ENCODE data around the gene ATP11B.
"Not testable (repeated sequence)": the region's sequence is repeated elsewhere in the genome, so short reads cannot be mapped to it uniquely, and the experiment has no call there.

ATP11B gene

DNA sequence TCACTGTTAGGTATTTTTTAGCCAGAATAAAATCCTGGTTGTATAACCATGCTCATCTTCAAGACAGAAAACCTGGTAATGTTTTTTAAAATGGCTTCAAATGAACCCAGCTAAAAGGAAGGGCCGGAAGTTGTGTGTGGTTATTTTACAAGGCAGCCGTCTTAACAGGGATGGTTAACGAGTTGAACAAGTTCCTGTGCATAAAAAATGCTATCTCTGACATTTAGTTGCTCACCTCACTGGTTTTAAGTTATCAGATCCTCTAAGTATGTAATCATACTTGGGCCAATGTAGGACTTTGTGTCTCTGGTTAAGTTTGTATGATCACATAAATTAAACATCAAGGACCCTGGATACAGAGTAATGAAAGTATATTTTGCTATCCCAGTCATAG is 2.1 kb downstream of the ATP11B start:
- peak; percentile 28 to 43 for DNase-seq

DNA sequence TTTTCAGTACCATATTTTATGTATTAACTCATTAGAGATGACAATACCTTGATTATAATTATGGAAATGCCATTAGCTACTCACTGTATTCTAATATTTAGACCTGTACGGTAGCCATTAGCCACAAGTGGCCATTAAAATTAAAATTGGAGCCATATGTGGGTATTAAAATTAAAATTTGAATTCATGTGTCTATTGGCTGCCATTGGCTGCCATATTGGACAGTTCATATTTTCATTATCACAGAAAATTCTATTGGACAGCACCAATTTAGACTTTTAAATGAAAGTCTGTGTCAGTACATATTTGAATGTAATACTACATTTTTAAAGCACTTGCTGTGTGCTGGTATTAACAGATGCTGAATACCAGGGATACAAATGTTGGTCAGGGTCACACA is 3.0 kb downstream of the ATP11B start:
- DNase-seq = no peak

DNA sequence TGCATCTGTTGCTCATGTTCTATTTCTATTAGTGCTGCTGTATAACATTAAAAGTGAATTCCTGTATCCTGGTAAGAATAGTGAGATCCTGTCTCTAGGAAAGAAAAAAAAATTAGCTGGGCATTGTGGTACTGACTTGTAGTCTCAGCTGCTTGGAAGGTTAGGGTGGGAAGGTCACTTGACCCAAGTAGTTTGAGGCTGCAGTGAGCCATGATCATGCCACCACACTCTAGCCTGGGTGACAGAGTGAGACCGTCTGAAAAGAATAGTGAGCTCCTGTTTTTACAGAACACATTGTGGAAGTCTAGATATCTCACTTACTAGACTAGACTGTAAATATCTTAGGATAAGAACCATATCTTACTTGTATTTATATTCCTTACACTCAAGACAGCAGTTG is 4.6 kb downstream of the ATP11B start:
- DNase-seq = peak in 1 of 2 donors; percentile 29

DNA sequence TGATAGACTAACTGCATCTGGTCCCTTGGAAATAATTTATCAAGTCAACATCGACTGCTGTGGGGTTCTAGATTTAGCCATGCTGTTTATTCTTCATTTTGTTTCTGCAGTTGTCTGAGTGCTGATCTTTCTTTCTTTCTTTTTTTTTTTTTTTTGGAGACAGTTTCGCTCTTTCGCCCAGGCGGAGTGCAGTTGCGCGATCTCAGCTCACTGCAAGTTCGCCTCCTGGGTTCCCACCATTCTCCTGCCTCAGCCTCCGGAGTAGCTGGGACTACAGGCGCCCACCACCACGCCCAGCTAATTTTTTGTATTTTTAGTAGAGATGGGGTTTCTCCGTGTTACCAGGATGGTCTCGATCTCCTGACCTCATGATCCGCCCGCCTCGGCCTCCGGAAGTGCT is 5.8 kb downstream of the ATP11B start:
- not testable (repeated sequence) for DNase-seq

DNA sequence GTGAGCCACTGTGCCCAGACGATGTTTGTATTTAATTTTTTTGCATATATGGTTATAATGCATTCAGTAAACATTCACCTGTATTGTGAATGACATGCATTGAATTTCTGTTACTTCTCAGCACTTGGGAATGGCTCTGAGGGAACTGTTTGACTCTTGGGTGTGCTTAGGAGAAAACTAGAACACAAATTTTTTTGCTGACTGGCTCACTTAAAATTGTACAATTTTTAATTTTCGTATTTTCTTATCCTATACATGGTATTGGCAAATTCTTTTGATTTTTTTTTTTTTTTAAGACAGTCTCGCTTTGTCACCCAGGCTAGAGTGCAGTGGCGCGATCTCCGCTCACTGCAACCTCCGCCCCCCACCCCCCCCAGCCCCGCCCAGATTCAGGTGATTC is 7.2 kb downstream of the ATP11B start:
- DNase-seq = no peak

DNA sequence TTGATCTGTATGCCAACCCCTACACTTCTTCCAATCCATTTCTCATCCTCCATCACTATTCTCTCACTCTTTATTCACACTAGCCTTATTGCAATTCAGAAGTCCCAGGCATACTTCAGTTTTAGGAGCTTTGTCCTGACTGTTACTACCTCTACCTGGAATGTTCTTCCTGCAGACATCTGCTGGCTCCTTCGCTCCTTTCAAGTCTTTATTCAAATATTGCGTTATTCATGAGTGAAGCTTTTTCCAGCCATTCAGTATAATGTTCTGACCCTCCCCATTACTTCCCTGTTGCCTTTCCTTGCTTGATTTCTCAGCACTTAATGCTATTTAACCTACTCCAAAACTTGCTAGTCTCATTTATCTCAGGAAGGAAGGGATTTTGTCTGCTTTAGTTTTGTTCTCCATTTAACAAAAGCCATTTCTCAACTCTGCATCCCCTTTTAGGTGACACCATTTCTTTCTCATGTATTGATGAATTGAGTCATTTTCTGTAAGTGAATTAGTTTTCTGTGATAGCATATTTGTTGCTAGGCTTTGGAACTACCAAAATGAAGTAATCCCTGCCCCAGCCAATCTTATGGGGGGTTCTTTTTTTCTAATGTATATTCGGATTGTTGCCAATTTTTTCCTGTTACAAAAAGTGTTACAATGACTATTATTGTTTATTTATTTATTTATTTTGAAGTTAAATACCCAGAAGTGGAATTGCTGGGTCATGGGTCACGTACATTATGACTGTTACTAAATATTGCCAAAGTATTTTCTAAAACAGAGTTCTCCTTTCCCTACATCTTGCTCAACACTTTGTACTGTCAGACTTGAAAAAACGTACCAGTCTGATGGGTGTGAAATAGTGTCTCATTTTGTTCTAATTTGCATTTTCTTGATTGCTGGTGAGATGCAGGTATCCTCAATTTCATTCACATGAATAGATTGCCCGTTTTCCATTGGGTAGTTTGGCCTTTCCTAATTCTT is 9.4 kb downstream of the ATP11B start:
- DNase-seq = peak; percentile 82 to 90

DNA sequence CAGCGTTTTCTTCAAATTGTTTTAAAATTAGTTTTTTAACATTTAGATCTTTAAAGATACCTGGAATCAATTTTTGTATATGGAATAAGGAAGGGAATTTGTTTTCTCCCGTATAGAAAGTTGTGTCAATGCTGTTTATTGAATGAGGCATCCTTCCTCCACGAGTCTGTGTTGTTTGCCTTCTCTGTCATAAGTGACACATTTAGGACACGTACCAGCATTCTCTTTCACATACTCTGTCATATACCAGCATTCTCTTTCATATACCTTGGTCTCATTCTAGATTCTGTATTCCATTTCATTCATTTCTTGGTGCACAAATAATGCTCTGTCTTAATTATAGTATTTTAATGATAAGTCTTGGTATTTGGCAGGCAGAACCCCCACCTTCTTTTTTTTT is 10.3 kb downstream of the ATP11B start:
- no peak for DNase-seq

DNA sequence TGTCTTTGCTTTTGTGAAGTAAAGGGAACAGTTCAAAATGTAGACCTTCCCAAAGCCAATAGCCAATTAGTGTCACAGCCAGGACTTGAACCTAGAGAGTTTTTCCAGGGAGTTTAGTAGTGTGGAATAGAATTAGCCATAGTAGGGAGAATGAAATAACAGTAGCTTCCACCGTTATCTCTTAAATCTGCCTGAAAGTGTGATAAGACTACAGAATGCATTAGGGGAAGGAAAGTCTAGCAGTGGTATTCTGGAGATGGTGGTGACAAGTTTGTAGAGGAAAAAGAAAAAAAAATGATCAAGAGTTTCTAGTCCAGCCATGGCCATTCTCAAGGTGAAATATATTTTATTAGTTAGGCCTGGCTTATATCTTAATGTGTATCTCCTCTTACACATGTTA is 13.8 kb downstream of the ATP11B start:
- DNase-seq = no peak

DNA sequence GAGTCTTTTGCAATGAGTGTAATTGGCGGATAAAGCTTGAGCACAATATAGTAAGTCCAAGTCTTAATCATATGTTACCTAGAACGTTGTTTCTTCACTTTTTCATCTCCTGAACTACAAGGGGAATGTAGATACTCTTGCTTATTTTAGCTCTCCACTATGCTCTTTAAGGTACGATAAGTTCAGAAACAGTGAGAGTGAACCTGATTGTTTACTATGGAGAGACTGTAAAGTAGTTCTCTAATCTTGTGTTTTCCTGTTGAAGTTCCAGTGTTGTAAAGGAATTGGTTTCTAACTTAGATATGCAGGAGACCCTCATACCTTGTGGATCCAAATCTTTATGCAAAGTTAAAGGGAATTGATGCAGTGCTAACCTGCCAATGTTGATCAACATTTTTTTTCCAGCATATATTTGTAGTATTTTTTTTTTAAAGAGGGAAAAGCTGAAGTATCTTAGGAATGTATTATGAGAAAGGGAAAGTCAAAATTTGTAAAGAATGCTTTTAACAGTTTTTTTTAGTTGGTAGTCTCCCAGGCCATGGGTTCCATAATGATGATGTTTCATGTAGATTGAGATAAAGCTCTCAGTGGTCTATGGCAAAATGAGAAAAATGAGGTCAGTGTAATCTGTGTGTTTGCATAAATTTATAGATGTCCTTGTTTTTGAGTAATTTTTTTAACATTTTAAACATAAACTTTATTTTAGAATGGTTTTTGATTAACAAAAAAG is 14.9 kb downstream of the ATP11B start:
- DNase-seq = no peak

DNA sequence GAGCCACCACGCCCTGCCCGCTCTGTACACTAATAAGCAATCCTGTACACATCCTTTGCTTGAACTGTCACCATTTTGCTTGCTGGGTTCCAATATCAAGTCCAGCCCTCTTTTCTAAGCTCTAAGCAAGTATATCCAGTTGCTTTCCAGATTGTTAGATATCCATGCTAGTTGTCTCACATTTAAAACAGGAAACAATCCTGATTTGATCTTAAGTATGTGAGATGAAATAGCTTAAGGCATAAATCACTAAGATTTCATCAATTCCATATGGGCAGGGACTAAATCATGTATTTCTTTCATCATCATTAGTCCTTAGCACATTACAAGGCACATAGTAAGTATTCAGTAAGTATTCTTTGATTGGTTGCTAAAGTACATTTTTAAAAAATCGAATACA is 16.2 kb downstream of the ATP11B start:
- DNase-seq = no peak

DNA sequence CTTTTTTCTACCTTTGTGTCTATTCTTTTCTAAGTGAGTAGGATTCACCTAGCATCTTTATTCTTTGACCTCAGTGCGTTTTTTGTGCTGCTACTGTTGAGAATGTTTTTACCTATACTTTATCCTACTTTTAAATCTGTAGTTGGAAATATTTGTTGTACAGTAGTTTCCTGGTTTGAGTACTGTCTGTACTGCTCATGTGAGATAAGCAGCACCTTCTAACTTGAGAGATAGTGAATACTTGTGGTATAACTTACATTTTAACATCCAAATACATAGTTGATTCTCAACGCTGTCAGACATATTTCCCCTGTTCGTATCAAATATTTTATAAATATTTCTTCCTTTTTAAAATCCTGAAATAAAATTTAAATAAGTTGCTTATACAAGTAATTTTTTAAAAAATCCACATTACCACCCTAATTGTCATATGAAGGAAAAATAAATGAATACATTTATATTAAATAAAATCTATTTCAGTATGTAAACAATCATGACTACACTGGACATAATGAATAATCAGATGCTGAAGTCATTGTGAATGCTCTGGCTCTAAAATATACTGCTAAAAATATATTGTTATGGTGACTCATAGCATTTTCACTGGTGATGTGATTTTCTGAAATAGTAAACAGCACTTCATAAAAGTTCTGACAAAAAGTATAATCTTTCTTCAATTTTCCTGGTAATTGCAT is 17.4 kb downstream of the ATP11B start:
- peak in 1 of 2 donors; percentile 13 for DNase-seq

DNA sequence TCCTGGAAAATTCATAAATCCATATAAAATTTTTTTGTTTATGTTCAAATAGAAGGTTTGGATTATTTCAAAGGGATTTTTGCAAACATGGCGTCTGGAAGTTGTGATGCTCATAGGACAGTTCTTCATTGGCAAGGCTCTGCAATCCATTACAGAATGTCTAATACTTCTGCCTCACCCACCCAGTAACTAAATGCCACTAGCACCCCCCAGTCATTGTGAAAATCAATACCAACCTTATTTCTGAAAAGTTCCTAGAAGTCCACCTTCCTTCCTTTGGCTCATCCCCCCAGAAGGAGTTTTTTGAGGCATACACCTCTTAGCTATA is 17.9 kb downstream of the ATP11B start:
- DNase-seq = no peak

DNA sequence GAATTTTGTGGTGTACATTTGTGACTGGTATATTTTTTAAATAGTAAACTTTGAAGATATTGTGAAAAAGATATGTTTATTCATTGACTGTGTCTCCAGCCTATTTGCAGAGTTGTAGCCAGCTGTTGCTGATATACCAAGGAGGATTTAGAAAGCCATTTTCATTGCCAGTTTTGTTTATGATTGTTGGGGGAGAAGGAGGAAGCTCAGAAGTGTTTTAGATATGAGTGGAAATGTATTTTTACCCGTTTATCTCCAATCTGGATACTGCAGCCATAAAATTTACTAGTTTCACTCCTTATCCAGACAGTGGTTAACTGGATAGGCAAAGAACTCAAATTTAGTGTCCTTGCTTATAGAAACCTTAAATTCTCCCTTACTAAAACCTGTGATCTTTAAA is 18.8 kb downstream of the ATP11B start:
- DNase-seq = no peak

DNA sequence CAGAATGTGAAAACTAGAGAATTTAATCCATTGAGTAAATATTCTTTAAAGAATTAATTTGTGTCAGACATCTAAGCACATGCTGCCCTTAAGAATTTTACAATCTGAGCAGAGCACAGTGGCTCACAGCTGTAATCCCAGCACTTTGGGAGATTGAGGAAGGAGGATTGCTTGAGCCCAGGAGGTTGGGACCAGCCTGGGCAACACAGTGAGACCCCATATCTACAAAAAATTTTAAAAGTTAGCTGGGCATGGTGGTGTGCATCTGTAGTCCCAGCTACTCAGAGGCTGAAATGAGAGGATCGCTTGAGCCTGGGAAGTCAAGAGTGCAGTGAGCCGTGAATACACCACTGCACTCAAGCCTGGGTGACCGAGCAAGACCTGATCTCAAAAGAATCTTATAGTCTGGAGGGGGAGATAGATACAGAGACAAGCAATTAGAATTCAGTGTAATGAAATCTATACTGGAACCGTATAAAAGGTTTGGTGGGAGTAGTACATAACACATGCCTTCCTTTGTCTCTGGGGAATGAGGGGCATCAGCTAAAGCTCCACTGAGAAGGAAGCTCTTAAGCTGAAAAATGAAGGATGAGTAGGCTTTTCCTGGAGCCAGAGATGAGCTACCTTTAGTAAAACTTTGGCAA is 21.2 kb downstream of the ATP11B start:
- DNase-seq = no peak

DNA sequence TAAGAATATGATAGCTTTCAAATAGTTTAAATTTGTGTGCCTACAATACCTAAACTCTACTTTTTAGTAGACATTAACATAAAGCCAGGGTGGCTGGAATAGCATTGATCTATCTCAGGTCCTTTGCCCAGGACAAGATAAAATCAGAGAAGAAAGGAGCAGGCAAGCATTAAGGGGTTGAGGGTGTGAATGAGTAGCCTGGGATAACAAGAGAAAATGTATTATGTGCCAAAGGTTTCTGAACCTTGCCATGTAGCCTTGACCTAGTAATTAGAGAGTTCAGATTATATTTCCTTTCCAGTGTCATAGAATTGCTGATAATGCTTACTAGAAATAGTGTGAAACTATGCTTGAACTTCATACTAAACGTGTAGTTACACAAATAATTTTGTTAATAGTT is 22.9 kb downstream of the ATP11B start:
- DNase-seq = no peak

DNA sequence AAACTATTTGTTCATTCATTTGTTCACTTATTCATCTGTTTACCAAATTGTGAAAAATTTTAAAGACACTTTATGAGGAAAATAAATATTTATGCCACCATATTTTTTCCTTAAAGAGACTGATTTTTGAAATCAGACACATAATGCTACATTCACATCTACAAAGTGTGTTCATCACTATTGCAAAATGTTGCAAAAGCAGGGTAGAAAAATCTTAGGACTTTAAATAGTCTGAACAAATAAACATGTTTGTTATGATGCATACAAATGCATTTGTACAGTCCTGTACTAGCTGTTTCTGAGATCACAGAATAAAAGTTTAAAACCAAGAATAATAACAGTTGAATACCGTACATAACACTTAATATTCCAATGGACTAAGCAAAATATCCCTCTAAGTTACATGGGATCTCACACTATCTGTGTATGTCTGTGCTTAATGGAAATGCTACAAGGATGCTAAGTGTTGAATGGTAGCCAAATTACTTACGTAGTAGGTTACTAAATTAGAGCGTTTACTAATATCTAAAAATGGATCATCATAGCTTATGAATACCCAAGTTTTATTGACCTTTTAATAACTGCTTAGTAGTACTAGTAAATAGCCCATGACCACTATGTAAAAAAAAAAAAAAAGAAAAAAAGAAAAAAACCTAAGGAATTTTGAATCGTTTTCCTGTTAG is 25.1 kb downstream of the ATP11B start:
- no peak for DNase-seq

DNA sequence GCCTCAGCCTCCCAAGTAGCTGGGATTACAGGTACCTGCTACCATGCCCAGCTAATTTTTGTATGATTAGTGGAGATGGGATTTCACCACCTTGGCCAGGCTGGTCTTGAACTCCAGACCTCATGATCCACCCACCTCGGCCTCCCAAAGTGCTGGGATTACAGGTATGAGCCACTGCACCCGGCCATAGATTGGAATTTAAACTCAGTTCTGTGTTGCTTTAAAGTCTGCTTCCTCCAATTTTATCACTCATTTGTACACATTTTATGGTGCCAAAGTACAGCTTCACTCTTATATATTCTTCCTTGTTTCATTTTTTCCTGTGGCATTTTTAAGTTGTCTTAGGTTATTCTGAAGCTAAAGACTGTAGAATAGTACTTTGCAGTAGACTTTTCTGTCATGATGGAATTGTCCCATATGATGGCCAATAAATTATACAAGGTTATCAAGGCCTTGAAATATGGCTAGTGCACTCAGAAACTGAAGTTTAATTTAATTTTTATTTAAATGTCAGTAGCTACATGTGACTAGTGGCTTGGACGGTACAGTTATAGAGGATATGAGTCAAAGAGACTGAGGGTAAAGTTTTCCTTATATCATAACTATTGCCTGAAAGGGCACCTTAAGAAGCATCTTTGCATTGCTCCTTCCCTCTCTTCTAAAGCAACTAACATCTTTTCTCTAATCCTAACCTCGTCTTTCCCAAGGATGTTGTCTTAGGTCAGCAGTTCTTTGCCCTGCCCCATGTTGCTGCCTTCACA is 28.1 kb downstream of the ATP11B start:
- DNase-seq = no peak

DNA sequence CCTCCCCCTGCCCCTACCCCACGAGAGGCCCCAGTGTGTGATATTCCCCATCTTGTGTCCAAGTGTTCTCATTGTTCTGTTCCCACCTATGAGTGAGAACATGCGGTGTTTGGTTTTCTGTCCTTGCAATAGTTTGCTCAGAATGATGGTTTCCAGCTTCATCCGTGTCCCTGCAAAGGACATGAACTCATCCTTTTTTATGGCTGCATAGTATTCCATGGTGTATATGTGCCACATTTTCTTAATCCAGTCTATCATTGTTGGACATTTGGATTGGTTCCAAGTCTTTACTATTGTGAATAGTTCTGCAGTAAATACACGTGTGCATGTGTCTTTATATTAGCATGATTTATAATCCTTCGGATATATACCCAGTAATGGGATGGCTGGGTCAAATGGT is 29.0 kb downstream of the ATP11B start:
- not testable (repeated sequence) for DNase-seq

DNA sequence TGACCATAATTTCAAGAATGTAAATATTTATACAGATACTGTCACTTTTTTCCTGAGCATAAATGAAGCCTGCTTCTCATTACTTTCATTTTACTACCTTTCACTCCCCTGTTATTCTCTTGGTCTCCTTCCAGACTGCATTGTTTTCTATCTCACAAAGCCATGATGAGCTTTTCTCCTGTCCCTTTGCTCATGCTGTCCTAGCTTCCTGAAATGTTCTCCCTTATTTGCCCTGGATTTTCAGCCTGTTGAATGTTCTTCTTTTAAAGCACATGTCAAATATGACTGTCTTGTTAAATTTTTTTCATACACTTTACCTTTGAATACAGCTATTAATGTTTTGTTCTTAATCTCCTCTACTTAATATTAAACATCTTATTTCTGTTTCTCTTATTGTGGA is 31.7 kb downstream of the ATP11B start:
- DNase-seq = no peak

DNA sequence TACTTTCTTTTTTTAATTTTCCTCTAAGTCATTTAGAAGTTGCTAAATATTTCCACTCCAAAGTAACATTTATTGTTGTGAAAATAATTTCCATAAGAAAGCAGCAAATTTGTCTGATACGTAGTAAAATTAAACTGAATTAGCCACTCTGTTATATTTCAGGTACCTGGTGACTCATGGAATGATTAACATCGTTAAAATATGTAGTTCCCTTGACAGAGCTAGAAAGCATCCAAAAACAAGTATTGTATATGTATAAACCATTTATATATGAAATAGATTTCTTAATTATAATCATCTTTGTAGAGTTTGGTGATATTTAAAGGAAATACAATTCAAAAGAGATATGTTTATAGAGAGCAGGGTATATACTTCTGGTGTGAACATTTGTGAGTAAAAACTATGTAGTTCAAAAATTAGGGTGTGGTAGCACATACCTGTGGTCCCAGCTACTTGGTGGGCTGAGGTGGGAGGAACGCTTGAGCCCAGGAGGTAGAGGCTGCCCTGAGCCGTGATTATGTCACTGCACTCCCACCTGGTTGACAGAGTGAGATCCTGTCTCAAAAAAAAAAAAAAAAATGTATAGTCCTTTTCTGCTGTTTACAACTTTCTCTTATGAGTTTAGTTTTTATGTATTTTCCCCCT is 36.6 kb downstream of the ATP11B start:
- no peak for DNase-seq

DNA sequence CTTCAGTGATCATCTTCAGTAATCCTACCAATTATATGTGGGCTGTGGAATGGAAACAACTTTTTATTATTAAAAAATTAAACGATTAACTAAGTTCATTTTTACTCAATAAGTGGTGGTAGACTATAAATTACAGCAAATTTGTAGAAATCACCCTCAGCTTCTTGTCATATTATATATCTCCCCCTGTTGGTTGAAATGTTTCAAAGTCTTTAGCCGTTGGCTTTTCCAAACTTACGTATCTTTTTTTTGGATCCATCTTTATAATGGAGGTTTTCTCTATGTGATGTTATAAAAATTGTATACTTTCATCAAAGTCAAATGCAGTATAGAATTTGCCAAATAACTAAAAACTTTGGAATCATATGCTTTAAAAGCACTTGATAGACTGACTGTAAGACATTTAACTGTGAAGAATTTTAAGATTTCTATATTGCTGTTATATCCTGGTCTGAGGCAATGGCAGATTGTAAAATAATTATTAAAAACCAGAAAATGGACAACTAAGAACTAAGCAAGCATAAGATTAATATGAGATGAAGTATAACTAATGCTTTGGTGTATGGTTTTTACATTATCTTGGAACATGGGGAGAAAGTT is 44.7 kb downstream of the ATP11B start:
- peak; percentile 16 to 54 for DNase-seq

Data from inflammatory macrophage treated with lipopolysaccharide for 1 hour (primary cell).